ENCODE data around the gene LIG3.
A peak's percentile ranks its signal among the peaks of the same experiment; 100 is the strongest.
"Not testable (repeated sequence)": the region's sequence is repeated elsewhere in the genome, so short reads cannot be mapped to it uniquely, and the experiment has no call there.

- not testable (repeated sequence) for TF ChIP-seq CTCF (IDR thresholded peaks at IDR 0.05; ENCODE audit: low read depth, low read length, missing input control); JUND (IDR thresholded peaks at IDR 0.05); MAX (IDR thresholded peaks at IDR 0.05); REST (IDR thresholded peaks at IDR 0.05); TAF1 (conservative IDR thresholded peaks at IDR 0.05); RXRA (IDR thresholded peaks at IDR 0.05)
- peak in 1 of 2 donors; percentile 6 for TF ChIP-seq RAD21 (IDR thresholded peaks at IDR 0.05)
Observed at GRCh38 chr17:35045458-35045979, 65.2 kb downstream of the LIG3 start.
